Medulla oblongata (tissue), 1 donor: Measurements from ENCODE around the gene PPME1.

Experiments used
- DNase-seq: peaks from one replicate; pipeline ENCODE4 v3.0.0-alpha.2; 2015; ENCODE audit errors: extremely low spot score

PPME1 gene

GRCh38 chr11:74280494-74280893 is 109.4 kb downstream of the PPME1 start:
- DNase-seq: no peak

- DNase-seq: no peak
Observed at GRCh38 chr11:74282421-74282820, 111.3 kb downstream of the PPME1 start.

GRCh38 chr11:74282914-74283371 is 111.9 kb downstream of the PPME1 start:
- DNase-seq: no peak

GRCh38 chr11:74283580-74284180 is 112.6 kb downstream of the PPME1 start:
- DNase-seq: no peak

GRCh38 chr11:74284466-74284865 is 113.4 kb downstream of the PPME1 start:
- no peak for DNase-seq

- DNase-seq: no peak
Observed at GRCh38 chr11:74288161-74288560, 117.1 kb downstream of the PPME1 start.

GRCh38 chr11:74288911-74289310 is 117.8 kb downstream of the PPME1 start:
- no peak for DNase-seq

- no peak for DNase-seq
Observed at GRCh38 chr11:74297484-74297883, 126.4 kb downstream of the PPME1 start.

GRCh38 chr11:74299015-74299414 is 127.9 kb downstream of the PPME1 start:
- DNase-seq: no peak
